Esophagus mucosa (tissue), 1 donor: ENCODE results near the gene BCL2L13. TPM values are rescaled to one million over a fixed set of nuclear protein-coding genes. Genes with fewer than 3 reads are reported as not detected.

Experiments used
- ATAC-seq: fragments of 200-7000 bp; cut with Tn5 transposase; one replicate; pipeline ENCODE4 v1.9.1; 2020
- total RNA-seq: library from RNA; stranded (reverse); gene quantifications from one replicate; pipeline ENCODE4 v1.2.4, GENCODE V29; 2023
- donor health status: DM: yes; HTN: yes; CAD: no.

Gene BCL2L13, protein sequence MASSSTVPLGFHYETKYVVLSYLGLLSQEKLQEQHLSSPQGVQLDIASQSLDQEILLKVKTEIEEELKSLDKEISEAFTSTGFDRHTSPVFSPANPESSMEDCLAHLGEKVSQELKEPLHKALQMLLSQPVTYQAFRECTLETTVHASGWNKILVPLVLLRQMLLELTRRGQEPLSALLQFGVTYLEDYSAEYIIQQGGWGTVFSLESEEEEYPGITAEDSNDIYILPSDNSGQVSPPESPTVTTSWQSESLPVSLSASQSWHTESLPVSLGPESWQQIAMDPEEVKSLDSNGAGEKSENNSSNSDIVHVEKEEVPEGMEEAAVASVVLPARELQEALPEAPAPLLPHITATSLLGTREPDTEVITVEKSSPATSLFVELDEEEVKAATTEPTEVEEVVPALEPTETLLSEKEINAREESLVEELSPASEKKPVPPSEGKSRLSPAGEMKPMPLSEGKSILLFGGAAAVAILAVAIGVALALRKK
- total RNA-seq: 34.0 TPM

DNA sequence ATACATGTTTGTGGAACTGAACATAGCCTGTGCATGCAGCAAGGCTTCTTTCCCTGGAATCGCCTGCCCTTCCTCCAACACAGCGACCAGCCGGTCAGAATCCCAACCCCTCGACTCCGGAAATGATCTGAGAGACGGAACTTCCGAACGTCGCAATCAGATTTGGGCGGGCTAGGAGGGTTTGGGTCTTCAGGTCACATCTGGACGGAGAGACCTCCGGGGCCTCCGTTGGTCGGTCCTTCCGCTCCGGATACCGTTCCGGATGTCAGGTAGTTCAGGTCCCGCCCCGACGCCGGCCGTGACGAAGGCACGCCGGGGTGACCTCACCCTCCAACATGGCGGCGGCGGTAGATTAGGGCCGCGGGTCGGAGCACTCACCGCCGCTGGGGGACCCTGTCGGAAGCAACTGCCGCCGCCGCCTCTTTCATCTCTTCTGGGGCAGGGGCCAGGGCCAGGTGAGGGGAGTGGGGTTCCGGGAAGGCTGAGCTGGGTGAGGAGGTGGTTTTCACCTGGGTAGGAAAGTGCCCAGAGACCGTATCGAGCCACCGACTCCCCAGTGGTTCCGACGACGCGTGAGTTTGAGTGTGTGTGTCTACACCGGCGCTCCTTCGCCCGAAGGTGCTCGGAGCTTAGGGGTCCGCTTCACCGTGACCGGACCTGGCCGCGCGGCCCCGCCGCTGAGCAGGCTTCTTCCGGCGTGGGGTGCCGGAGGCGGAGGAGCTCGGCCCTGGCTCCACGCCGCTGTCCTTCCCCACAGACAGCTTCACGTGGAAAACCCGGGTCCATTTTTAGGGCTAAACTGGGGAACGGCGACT is at the start of gene BCL2L13:
Gene BCL2L13, plus strand, starts transcription at position 326 of the 815 bp plus-strand sequence. CDS start 16,955 bp downstream, outside the sequence.
- ATAC-seq: peak; percentile 95

DNA sequence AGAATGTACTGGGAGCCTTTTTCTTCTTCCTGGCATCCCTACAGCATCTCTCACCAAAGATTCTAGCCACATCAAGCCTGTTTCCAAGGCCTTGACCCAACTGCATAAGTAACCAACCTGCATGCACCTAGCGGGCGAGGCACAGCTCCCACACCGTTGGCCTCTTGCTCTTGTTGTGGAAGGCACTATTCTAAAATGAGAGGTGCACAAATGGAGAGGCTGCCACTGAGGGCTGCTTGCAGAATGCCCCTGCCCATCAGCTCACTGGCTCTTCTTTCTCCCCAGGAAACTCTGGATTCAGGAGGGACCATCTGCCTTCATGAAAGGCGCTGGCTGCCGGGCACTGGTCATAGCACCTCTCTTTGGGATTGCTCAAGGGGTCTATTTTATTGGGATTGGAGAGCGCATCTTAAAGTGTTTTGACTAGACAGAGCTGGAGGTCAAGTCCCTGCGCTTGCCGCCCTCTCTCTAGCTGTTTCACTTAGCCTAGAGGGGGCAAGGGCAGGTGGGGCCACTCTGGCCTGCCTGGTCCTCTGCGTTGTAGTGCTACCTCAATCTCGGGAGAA is 48.7 kb upstream of the BCL2L13 start:
- ATAC-seq: no peak

DNA sequence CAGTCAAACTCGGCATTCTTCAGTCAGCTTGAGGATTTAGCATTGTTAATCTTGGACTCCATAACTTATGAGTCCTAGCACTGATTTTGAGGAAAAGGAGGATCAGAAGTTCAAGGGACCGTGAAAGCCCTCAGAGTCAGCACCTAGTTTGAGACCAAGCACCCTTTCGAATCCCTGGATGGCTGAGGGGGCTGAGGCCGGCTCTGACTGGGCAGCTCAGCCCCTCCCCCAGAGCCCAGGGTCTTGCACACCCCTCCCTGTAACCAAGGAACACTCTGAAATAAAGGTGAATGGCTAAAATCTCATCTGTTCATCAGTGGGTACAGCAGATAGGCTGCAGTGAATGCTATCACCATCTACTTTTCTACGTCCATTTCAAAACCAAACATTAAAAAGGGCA is 48.0 kb upstream of the BCL2L13 start:
- ATAC-seq: no peak

- no peak for ATAC-seq
Measured at GRCh38 chr22:17592201-17592600, 46.4 kb upstream of the BCL2L13 start.

GRCh38 chr22:17596226-17596625 is 42.3 kb upstream of the BCL2L13 start:
- no peak for ATAC-seq

DNA sequence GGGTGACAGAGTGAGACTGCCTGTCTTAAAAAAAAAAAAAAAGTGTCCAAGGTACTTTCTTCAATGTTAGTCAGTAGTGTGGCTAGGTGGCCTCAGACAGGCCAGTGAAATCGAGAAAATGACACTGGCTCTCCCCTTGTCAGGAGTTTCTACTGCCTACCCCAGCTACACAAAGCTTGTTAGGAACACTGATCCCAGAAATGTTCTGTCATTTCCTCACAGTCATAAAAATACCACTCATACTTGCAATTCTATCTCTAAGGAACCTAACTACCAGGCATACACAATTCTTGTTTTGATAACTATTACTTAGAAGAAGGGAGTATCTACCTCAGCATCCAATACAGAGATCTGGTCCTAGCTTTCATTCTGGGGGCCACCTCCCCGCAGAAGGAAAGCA is 41.3 kb upstream of the BCL2L13 start:
- no peak for ATAC-seq

- ATAC-seq: no peak
Measured at GRCh38 chr22:17598318-17598717, 40.2 kb upstream of the BCL2L13 start.

DNA sequence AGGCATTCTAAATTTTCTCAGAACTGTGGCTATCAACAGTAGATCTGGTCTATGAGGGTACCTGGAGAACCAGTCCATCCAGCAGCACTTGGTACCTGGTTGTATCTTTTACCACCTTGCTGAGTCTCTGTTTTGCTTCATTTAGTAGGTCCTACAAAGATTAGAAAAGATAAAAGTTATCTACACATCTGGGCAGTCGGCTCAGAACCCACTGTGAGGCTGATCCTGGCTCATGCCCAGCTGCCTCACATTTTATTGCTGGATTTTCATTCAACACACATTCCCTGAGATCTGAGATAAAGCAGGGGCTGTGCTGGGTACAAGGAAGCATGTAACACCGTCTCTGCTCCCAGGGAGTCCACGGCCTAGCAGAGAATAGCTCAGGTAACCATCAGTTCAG is 37.5 kb upstream of the BCL2L13 start:
- no peak for ATAC-seq

DNA sequence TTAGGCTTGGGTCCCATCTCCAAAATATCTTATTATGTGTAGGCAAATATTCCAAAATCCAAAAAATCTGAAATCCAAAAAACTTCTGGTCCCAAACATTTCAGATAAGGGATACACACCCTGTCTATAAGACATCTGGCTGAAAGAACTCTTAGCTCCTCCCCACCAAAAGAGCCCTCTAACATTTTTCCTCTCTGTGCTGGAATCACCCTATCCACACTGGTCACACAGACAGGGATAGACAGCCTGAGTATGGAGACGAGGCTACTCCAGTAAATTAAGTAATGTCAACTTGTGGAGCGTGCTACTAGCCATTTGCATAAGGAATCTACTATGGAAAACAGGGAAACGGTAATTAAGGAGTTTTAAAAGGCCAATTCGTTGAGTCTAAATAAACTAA is 34.9 kb upstream of the BCL2L13 start:
- no peak for ATAC-seq

- ATAC-seq: no peak
Measured at GRCh38 chr22:17606496-17606895, 32.1 kb upstream of the BCL2L13 start.

DNA sequence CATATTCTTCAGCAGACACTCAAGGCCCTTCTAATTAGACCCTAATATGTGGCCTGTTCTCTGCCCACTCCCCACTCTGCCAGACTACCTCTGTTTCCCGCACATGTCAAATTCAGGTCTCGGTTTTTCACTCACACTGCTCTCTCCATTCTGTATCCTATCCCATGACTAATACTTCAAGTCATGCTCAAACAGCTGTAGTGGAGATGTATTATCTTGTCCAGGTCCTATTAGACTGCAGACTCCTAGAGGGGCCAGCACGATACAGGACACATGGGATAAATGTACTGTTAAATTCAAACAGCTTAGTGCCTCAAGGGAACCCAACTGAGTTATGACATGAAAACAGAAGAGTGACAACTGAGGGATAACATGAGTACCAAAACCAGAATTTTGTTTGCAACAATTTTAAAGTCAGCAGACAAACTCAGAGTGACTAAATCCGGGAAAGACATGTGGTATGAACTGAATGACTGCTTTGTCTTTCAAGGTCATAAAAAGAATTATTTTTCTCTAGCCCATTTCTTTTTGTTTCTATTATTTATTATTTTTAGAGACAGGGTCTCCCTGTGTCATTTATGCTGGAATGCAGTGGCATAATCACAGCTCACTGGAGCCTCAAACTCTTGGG is 30.6 kb upstream of the BCL2L13 start:
- no peak for ATAC-seq

DNA sequence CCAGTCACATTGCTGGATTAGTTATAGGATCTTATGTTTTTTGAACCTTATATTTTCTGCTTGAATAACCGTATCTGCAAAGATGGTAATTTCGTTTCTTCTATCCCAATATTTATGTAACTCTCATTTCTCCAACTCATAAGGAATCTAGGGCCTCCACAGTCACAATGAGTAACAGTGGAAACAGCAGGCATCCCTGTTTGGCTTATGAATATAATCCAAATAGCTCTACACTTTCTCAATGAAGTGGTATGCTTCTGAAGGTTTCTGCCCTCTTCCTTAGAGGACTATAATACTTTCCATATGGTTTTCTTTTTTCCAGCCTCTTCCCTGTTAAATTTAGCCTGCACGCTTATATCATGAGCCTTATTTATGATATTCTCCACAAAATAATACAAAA is 26.5 kb upstream of the BCL2L13 start:
- ATAC-seq: no peak

DNA sequence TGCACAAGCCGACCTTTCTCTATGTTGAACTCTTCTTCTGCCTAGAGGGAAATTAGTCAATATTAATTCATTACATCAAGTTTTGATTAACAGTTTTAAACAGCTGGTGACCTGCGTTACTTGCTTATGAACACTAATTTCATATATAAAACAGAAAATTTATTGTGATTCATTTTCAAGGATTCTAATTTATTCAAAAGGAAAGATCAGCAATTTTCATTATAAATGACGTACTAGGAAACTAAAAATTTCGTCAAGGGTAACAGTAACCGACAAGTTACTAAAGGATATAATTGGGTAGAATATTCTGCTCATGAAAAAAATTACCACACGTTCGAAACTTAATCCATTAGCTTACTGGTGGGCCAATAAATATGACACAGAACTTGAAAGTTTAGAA is 25.3 kb upstream of the BCL2L13 start:
- no peak for ATAC-seq

DNA sequence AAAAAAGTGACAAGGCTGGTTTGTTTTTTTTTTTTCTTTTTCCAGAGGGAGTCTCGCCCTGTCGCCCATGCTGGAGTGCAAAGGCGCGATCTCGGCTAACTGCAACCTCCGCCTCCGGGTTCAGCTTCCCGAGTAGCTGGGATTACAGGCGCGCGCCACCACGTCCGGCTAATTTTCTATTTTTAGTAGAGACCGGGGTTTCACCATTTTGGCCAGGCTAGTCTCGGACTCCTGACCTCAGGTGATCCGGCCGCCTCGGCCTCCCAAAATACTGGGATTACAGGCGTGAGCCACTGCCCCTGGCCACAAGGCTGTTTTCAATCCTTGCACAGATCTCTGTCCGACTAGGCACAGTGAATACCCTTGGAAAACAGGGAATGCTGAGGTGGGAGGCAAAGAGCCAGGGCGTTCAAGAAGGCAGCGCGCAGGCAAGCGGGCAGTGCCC is 10.6 kb upstream of the BCL2L13 start:
- no peak for ATAC-seq

DNA sequence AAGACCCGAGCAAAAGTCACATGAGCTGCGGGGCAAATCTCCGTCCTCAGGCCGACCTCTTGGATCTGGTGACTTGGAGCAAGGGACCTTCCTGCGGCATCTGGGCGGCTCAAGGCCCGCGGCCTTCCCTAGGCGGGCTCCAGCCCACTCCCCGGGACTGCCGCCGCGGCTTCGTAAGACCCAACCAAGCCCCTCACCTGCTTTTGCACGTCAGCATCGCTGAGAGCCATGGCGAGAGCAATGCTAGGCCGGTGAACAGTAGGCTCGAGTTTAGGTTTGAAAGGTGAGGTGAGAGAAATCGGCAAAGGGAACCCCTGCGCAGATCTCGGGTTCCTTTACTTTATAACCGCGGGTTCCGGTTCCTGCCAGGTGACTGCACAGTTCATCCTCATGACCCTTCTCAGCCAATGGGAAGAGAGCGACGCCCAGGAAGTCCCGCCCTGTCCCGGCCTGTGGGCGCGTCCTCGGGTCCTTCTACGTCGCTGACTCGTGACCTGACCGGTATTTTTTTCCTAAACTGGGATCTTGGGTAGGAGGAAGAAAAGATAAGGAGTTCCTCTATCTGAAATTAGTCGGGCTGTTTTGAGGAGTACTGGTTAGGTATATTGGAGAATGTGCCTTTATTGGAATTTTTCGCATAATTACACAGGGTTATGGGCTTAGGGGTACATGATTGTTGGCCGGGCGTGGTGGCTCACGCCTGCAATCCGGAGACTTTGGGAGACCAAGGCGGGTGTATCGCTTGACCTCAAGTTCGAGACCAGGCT is 10.0 kb upstream of the BCL2L13 start, which contains the start of gene ATP6V1E1:
Gene ATP6V1E1, minus strand, starts transcription at position 344 of the 767 bp plus-strand sequence. Its CDS starts 114 bp downstream, at position 230.
- ATAC-seq: peak; percentile 99

- no peak for ATAC-seq
Measured at GRCh38 chr22:17629173-17629489, 9.4 kb upstream of the BCL2L13 start.

DNA sequence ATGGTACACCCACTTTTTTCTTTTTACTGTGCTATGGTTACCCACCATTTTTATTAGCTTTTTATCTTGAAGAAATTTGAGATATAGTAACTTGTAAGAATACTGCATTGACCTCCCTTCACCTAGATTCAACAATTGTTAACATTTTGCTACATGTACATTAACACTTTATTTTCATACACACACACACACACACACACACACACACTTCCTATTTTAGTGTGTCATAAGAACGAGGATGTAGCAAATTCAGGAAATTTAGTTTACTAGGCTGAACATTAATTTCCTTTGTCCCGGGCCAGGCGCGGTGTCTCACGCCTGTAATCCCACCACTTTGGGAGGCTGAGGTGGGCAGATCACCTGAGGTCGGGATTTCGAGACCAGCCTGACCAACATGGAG is 8.9 kb upstream of the BCL2L13 start:
- no peak for ATAC-seq

GRCh38 chr22:17631076-17631565 is 7.4 kb upstream of the BCL2L13 start:
- no peak for ATAC-seq

- peak; percentile 80 for ATAC-seq
Measured at GRCh38 chr22:17633217-17633997, 5.2 kb upstream of the BCL2L13 start.

DNA sequence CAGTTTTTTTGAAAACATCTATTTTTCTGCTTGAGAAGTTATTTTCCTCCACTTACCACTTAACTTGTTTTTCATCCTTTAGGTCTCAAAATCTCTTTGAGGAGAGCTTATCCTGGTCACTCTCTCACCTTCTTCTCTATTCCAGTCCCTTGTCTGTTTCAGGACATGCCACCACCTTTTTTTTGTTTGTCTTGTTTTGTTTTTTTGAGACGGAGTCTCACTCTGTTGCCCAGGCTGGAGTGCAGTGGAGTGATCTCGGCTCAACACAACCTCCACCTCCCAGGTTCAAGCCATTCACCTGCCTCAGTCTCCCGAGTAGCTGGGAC is 4.6 kb upstream of the BCL2L13 start:
- no peak for ATAC-seq

DNA sequence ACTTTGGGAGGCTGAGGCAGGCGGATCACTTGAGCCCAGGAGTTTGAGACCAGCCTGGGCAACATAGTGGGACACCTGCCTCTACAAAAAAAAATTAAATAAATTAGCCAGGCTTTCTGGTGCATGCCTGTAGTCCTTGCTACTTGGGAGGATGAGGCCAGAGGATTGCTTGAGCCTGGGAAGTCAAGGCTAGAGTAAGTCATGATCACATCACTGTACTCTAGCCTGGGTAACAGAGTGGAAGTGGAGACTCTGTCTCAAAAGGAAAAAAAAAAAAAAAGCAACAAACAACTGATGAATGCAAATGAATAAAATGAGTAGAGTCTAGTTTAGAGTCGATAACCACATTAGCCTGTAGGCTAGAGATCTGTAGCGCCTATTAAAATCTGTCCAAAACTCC is 3.9 kb upstream of the BCL2L13 start:
- ATAC-seq: no peak
